GM21423 (cell line): ENCODE results near the gene MAD2L2.

Source experiments
- ATAC-seq: cut with Tn5 transposase; IDR thresholded peaks from one replicate; pipeline ENCODE4 v1.9.1; 2021; ENCODE audit warnings: mild to moderate bottlenecking, moderate library complexity; ENCODE audit not compliant: unreplicated experiment

Gene MAD2L2

GRCh38 chr1:11684070-11684469 is 3.1 kb upstream of the MAD2L2 start:
- ATAC-seq: no peak

- ATAC-seq: no peak
Measured at GRCh38 chr1:11682799-11683198, 1.9 kb upstream of the MAD2L2 start.

- no peak for ATAC-seq
Measured at GRCh38 chr1:11682287-11682771, 1.4 kb upstream of the MAD2L2 start.

GRCh38 chr1:11680270-11681070 is 478 bp downstream of the MAD2L2 start:
- peak; percentile 27 for ATAC-seq

GRCh38 chr1:11678442-11678841 is 2.5 kb downstream of the MAD2L2 start:
- no peak for ATAC-seq

GRCh38 chr1:11676386-11677103 is 4.4 kb downstream of the MAD2L2 start:
- ATAC-seq: no peak

- no peak for ATAC-seq
Measured at GRCh38 chr1:11675325-11675724, 5.6 kb downstream of the MAD2L2 start.

GRCh38 chr1:11674488-11674887 is 6.5 kb downstream of the MAD2L2 start:
- ATAC-seq: no peak

- ATAC-seq: no peak
Measured at GRCh38 chr1:11673089-11673769, 7.7 kb downstream of the MAD2L2 start.

- ATAC-seq: no peak
Measured at GRCh38 chr1:11671544-11672286, 9.2 kb downstream of the MAD2L2 start.

- no peak for ATAC-seq
Measured at GRCh38 chr1:11671205-11671543, 9.8 kb downstream of the MAD2L2 start.

GRCh38 chr1:11670747-11671146 is 10.2 kb downstream of the MAD2L2 start:
- no peak for ATAC-seq

- no peak for ATAC-seq
Measured at GRCh38 chr1:11668516-11668915, 12.4 kb downstream of the MAD2L2 start.

- ATAC-seq: peak; percentile 21
Measured at GRCh38 chr1:11664336-11665065, 16.4 kb downstream of the MAD2L2 start.

- no peak for ATAC-seq
Measured at GRCh38 chr1:11661103-11661502, 19.8 kb downstream of the MAD2L2 start.

GRCh38 chr1:11659748-11660147 is 21.2 kb downstream of the MAD2L2 start:
- ATAC-seq: no peak

- no peak for ATAC-seq
Measured at GRCh38 chr1:11658542-11658941, 22.4 kb downstream of the MAD2L2 start.

- no peak for ATAC-seq
Measured at GRCh38 chr1:11657654-11658053, 23.3 kb downstream of the MAD2L2 start.

- no peak for ATAC-seq
Measured at GRCh38 chr1:11654939-11655808, 25.8 kb downstream of the MAD2L2 start.
